ENCODE results near the gene PTRH2. TPM values are rescaled to one million over a fixed set of nuclear protein-coding genes. Genes with fewer than 3 reads are reported as not detected.

Gene PTRH2
- total RNA-seq (2022; extraction: Qiagen RNA extraction) = 95.3 to 123 TPM (median 98.1 TPM) in 5 replicates

DNA sequence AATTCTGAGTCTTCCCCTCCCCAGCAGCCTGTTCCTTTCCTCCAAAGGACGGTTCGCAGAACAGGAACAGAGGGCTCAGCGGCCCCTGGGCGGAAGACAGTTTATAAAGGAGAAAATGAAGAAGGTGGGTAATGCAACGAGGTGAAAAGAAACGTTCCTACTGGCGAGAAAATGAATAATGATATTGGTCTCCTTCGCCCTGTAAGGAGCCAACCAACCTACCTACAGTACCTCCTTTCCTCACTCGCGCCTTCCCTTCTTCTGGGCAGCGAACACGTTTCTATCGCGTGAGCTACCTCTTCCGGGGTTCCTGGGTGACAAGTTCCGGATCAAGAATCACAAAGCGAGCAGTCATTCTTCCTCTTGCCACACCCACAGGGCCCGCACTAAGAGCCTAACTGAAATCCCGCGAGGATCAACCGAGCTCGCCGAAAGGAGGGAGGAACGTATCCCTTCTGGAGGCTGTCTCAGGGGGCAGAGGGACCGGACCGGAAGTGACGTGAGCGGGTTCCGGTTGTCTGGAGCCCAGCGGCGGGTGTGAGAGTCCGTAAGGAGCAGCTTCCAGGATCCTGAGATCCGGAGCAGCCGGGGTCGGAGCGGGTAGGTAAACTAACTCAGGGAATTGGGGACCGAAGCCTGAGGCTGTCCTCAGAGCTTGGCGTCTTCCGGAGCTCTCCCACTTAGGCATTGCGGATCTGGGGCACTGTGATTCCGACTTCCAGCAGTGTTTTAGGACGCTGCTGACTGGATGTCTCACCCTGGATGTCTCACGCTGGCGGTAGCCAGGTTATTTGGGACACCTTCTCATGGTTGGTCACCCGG lies at the start of gene PTRH2, which contains the start of gene VMP1:
TSS of gene PTRH2 (minus strand) at position 282 of the 822 bp plus-strand sequence. CDS start 9,452 bp downstream, outside the sequence.
TSS of gene VMP1 (plus strand) at position 506 of the 822 bp plus-strand sequence. CDS start 23,793 bp downstream, outside the sequence.

Other genes starting within 250 kb of the PTRH2 start
- 34.0 to 42.1 TPM (median 39.0 TPM) in 5 replicates for gene DHX40, start 141.8 kb downstream of the PTRH2 start, total RNA-seq (2022; extraction: Qiagen RNA extraction)
- 174 to 244 TPM (median 215 TPM) in 5 replicates for gene CLTC, start 87.5 kb downstream of the PTRH2 start, total RNA-seq (2022; extraction: Qiagen RNA extraction)
- gene VMP1, start 224 bp upstream of the PTRH2 start, total RNA-seq (2022; extraction: Qiagen RNA extraction) = 136 to 189 TPM (median 148 TPM) in 5 replicates
- 9.8 to 10.9 TPM (median 10.0 TPM) in 5 replicates for gene TUBD1, start 185.5 kb upstream of the PTRH2 start, total RNA-seq (2022; extraction: Qiagen RNA extraction)
- 41.8 to 59.5 TPM (median 56.1 TPM) in 5 replicates for gene RPS6KB1, start 185.7 kb upstream of the PTRH2 start, total RNA-seq (2022; extraction: Qiagen RNA extraction)